GM19043 (cell line): Measurements from ENCODE around the gene MAP1LC3A.

Source experiments
- ATAC-seq: cut with Tn5 transposase; IDR thresholded peaks from one replicate; pipeline ENCODE4 v1.9.1; 2021; ENCODE audit warnings: low read depth; ENCODE audit not compliant: unreplicated experiment

The MAP1LC3A gene

DNA sequence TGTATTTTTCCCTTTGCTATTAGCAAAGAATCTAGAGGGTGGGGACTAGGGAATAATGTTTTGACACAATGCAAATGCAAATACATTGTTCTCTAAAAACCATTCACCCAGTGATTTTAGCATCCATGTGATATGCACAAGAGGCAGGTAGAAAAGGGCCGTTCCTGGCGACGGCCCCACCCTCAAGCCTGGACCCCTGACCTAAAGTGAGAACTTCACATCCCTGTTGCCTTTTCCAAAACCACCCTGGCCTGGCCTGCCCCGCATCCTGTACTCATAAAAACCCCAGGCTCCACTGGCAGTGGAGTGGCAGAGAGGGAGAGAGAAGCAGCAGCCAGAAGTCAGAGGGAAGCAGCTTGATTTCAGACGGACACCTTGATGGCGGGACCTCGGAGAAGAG lies 48.5 kb downstream of the MAP1LC3A start:
- ATAC-seq: no peak
